Left ventricle myocardium inferior (tissue), 1 donor: ENCODE results near the gene SENP5. TPM values are rescaled to one million over a fixed set of nuclear protein-coding genes. Genes with fewer than 3 reads are reported as not detected.

Source experiments
- DNase-seq: peaks from one replicate; pipeline ENCODE4 v3.0.0-alpha.2; 2020
- H3K27ac ChIP-seq: fragments of 200-600 bp; replicated peaks from 2 replicates; pipeline ENCODE4 v1.8.0; 2021
- H3K27me3 ChIP-seq: fragments of 200-600 bp; 2 replicates; pipeline ENCODE4 v1.8.0; 2021; ENCODE audit warnings: low read depth
- H3K36me3 ChIP-seq: fragments of 200-600 bp; 2 replicates; pipeline ENCODE4 v1.8.0; 2021
- H3K4me1 ChIP-seq: fragments of 200-600 bp; 2 replicates; pipeline ENCODE4 v1.8.0; 2021
- H3K4me3 ChIP-seq: fragments of 200-600 bp; 2 replicates; pipeline ENCODE4 v1.8.0; 2021; ENCODE audit warnings: mild to moderate bottlenecking, moderate library complexity
- H3K9me3 ChIP-seq: fragments of 200-600 bp; replicated peaks from 2 replicates; pipeline ENCODE4 v1.8.0; 2021
- intact Hi-C: fragments of 100-400 bp; cut with micrococcal nuclease; formaldehyde crosslinking; loops from one replicate; pipeline ENCODE4 v1.11.0; 2022
- total RNA-seq: library from RNA; stranded (reverse); fragmentation: NEBNext Ultra II Directional; extraction: Animal tissue kit (Norgen Biotek cat#: 25700); gene quantifications from one replicate; pipeline ENCODE4 v1.2.1, GENCODE V29; 2021
- TF ChIP-seq, protein P1 (sequence below): fragments of 200-600 bp; IDR thresholded peaks from 2 replicates; pipeline ENCODE4 v1.8.0; 2021; ENCODE audit warnings: antibody characterized with exemption, mild to moderate bottlenecking, borderline replicate concordance
- donor health status: DM: no; HTN: yes; CAD: no; lungs with severe emphysema.

SENP5 gene
- total RNA-seq, 1 donor from 2014 or later: 16.7 TPM

DNA sequence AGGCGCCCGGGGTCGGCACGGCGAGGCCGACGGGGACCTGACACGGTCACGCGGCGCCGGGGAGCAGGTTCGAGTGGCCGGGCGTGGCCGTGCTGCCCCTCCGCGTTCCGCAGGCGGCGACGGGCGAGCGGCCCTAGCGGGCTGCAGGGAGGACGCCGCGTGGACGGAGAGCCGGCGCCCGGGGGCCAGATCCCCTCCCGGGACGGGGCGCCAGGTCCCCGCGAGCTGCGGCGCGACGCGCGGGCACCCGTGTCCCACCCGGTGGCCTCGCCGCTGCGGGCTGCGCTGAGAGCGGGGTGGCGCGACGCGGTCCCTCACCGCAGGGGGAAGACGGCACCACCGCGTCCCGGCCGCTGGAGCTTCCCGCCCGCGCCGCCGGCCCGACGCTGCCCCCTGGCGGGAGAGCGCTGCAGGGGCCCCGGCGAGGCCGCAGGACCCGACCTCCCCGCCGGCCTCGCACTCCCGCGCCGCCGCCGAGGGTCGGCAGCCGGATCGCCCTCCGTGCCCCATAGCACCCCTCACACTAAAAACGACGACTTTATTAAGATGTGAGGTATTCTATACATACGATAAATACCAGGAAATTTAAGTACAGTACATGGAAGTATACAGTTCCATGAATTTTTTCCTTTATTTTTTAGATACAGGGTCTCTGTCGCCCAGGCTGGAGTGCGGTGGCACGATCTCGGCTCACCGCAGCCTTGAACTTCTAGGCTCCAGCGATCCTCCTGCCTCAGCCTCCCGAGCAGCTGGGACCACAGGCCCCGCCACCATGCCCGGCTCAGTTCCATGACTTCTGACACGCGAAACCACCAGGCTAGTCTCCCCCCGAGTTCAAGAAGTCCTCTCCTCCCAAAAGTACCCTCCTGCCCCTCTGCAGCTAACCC lies 102.2 kb downstream of the SENP5 start:
- Histone ChIP-seq H3K4me1 (peaks cover 23% of the 10 kb centered on the region), H3K9me3 (no peaks in the 10 kb centered on the region), H3K36me3 (no peaks in the 10 kb centered on the region), H3K27me3 (no peaks in the 10 kb centered on the region), H3K4me3 (peak overlapping the region; percentile 94), H3K27ac (peak overlapping the region; percentile 89)
- DNase-seq: peak; percentile 60
- intact Hi-C loops: loop anchor here (10.0 kb wide), 1 partner anchor 135 kb away; no protein-coding TSS in a partner anchor
- TF ChIP-seq, protein P1, sequence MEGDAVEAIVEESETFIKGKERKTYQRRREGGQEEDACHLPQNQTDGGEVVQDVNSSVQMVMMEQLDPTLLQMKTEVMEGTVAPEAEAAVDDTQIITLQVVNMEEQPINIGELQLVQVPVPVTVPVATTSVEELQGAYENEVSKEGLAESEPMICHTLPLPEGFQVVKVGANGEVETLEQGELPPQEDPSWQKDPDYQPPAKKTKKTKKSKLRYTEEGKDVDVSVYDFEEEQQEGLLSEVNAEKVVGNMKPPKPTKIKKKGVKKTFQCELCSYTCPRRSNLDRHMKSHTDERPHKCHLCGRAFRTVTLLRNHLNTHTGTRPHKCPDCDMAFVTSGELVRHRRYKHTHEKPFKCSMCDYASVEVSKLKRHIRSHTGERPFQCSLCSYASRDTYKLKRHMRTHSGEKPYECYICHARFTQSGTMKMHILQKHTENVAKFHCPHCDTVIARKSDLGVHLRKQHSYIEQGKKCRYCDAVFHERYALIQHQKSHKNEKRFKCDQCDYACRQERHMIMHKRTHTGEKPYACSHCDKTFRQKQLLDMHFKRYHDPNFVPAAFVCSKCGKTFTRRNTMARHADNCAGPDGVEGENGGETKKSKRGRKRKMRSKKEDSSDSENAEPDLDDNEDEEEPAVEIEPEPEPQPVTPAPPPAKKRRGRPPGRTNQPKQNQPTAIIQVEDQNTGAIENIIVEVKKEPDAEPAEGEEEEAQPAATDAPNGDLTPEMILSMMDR: peak; percentile 94

DNA sequence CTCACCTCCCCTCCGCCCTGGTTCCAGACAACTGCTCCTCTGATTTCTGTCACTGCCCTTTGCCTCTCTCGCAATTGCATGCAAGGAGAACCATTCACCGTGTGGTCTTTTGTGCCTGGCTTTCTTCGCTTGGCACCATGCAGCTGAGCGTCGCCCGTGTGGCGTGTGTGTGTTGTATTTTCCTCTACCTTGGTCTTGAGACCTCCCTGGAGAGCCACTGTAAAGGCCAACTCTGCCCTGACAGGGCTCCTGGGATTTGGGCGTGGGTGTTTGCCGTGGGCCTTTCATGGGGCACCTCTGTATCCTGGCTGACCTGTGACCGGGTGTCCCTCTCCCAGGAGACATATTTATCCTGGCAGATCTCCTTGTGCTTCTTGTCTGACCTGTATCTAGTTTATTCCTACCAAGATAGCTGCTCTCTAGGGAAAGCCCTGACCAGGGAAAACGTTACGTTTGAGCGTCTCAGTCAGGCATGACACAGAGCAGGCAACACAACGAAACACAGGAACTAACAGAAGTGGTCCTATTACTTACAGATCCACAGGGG lies 102.9 kb downstream of the SENP5 start:
- Histone ChIP-seq H3K36me3 (no peaks in the 10 kb centered on the region), H3K4me3 (no peak overlapping the region), H3K27me3 (no peaks in the 10 kb centered on the region), H3K27ac (no peak overlapping the region), H3K9me3 (no peaks in the 10 kb centered on the region), H3K4me1 (peaks cover 23% of the 10 kb centered on the region)
- intact Hi-C loops: no loop called here
- TF ChIP-seq, protein P1: no peak
- DNase-seq: no peak

GRCh38 chr3:196971094-196971698 lies 103.5 kb downstream of the SENP5 start:
- Histone ChIP-seq H3K27me3 (no peaks in the 10 kb centered on the region), H3K36me3 (no peaks in the 10 kb centered on the region), H3K9me3 (no peaks in the 10 kb centered on the region), H3K4me1 (peaks cover 23% of the 10 kb centered on the region), H3K27ac (no peak overlapping the region), H3K4me3 (no peak overlapping the region)
- intact Hi-C loops: no loop called here
- no peak for DNase-seq
- TF ChIP-seq, protein P1: no peak

GRCh38 chr3:196974661-196975060 lies 106.9 kb downstream of the SENP5 start:
- Histone ChIP-seq H3K27ac (no peak overlapping the region), H3K4me1 (peaks cover under 1% of the 10 kb centered on the region), H3K4me3 (no peak overlapping the region), H3K36me3 (no peaks in the 10 kb centered on the region), H3K27me3 (no peaks in the 10 kb centered on the region), H3K9me3 (no peaks in the 10 kb centered on the region)
- TF ChIP-seq, protein P1: no peak
- no peak for DNase-seq
- intact Hi-C loops: no loop called here

DNA sequence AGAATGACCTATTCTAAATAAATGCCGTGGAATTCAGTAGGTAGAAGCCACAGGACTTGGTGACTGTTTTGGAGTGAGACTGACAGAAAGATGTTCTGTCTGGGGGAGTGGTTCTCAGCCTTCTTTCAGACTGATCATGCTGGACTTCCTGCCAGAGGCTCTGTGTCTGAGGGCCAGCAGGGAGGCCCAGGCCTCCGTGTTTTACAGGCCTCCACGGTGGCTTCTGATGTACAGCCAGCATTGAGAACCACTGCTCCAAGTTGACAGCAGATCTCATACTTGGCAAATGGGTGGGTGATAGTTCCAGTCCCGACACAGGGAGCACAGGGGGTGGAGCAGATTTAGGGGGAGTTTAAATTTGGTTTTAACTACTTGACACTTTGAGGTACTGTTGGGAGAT lies 107.6 kb downstream of the SENP5 start:
- Histone ChIP-seq H3K4me1 (no peaks in the 10 kb centered on the region), H3K27ac (no peak overlapping the region), H3K9me3 (no peaks in the 10 kb centered on the region), H3K4me3 (no peak overlapping the region), H3K27me3 (no peaks in the 10 kb centered on the region), H3K36me3 (no peaks in the 10 kb centered on the region)
- intact Hi-C loops: no loop called here
- TF ChIP-seq, protein P1: no peak
- DNase-seq: no peak
